ENCODE measurements around the gene STAMBPL1. TPM values are rescaled to one million over a fixed set of nuclear protein-coding genes. Genes with fewer than 3 reads are reported as not detected.

Gene STAMBPL1
- total RNA-seq, 1 experiment from 2014 or later: 0.54 TPM

DNA sequence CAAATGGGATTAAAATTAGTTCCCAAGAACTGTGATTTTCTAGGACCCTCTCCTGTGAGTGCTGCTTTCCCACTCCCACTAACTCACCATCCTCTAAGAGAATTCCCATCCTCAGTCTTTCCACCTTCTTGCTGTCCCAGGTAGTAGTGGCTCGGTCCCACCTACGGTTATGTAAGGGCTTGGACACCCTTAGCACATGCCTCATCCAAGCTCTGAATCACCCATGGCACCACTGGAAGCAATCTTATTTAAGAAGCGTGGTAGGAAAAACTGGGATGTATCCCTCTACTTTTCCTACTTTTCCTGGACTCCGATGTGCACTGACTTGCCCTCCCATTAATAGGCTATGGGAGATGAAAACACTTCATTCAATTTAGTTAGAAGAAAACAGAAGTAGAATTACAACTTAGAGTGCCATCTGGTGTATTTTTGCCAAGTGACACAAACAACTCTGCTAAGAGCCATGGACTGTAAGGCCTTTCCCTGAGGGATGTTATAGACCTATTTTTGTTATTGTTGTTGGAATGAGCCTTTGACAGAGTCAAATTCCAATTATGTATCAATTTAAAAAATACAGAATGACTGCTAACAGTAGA lies 14.7 kb upstream of the STAMBPL1 start:
- Histone ChIP-seq H3K36me3 (ENCODE audit: control insufficient read depth, insufficient read depth, low read length) (no peaks in the 10 kb centered on the region), H3K9me3 (no peaks in the 10 kb centered on the region), H3K4me3 (ENCODE audit: low read depth, low read length) (no peak overlapping the region), H3K27me3 (replicated peaks; ENCODE audit: control insufficient read depth, insufficient read depth, low read length) (no peaks in the 10 kb centered on the region), H3K4me1 (no peaks in the 10 kb centered on the region)
- ChIA-PET POLR2A (no interaction called here), CTCF (no interaction called here)
- H3K27me3 Mint-ChIP-seq (ENCODE audit: insufficient read depth, unreplicated experiment): peaks cover 16% of the 10 kb centered on the region
- H3K36me3 Mint-ChIP-seq (ENCODE audit: insufficient read depth, unreplicated experiment): no peaks in the 10 kb centered on the region
- BruUV-seq (replicated peaks): no TSS peak
- no peaks in the 10 kb centered on the region for H3K4me1 Mint-ChIP-seq (ENCODE audit: low read depth, unreplicated experiment)
- H3K9me3 Mint-ChIP-seq (ENCODE audit: unreplicated experiment): no peaks in the 10 kb centered on the region
- intact Hi-C loops (cut with micrococcal nuclease; ENCODE audit: unreplicated experiment): loop anchor here (1.0 kb wide), 1 partner anchor 30 kb away; no protein-coding TSS in a partner anchor
- H3K27ac Mint-ChIP-seq (ENCODE audit: unreplicated experiment): no peak overlapping the region
- TF ChIP-seq, protein P1, sequence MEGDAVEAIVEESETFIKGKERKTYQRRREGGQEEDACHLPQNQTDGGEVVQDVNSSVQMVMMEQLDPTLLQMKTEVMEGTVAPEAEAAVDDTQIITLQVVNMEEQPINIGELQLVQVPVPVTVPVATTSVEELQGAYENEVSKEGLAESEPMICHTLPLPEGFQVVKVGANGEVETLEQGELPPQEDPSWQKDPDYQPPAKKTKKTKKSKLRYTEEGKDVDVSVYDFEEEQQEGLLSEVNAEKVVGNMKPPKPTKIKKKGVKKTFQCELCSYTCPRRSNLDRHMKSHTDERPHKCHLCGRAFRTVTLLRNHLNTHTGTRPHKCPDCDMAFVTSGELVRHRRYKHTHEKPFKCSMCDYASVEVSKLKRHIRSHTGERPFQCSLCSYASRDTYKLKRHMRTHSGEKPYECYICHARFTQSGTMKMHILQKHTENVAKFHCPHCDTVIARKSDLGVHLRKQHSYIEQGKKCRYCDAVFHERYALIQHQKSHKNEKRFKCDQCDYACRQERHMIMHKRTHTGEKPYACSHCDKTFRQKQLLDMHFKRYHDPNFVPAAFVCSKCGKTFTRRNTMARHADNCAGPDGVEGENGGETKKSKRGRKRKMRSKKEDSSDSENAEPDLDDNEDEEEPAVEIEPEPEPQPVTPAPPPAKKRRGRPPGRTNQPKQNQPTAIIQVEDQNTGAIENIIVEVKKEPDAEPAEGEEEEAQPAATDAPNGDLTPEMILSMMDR (IDR thresholded peaks at IDR 0.05; ENCODE audit: insufficient read depth in 1 of 2, low read depth in 1 of 2, low read length in 1 of 2, severe bottlenecking in 1 of 2, unreplicated experiment in 1 of 2): no peak
- DNase-seq: no peak
- no peak overlapping the region for H3K4me3 Mint-ChIP-seq (ENCODE audit: unreplicated experiment)

DNA sequence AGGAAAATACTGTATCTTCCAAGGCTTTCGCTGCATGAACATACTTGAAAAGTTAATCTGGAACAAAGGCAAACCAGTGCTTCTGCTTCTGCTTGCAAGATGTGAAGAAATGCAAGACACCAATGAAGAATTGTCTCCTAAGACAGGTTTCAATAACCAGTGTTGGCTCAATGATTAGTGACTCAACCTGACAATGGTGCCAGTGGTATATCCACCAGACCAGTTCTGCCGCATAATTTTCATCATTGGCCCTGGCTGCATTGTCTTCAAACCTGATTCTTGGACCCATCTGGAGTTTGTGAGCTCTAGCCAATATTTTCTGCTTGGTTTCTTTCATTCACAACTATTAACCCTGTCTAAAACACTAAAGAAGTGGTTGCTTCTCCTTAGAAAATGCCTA lies 13.6 kb upstream of the STAMBPL1 start:
- Histone ChIP-seq H3K36me3 (ENCODE audit: control insufficient read depth, insufficient read depth, low read length) (no peaks in the 10 kb centered on the region), H3K4me1 (no peaks in the 10 kb centered on the region), H3K27me3 (replicated peaks; ENCODE audit: control insufficient read depth, insufficient read depth, low read length) (no peaks in the 10 kb centered on the region), H3K9me3 (no peaks in the 10 kb centered on the region), H3K4me3 (ENCODE audit: low read depth, low read length) (no peak overlapping the region)
- H3K4me3 Mint-ChIP-seq (ENCODE audit: unreplicated experiment): no peak overlapping the region
- no TSS peak for BruUV-seq (replicated peaks)
- H3K27me3 Mint-ChIP-seq (ENCODE audit: insufficient read depth, unreplicated experiment): peaks cover 16% of the 10 kb centered on the region
- H3K9me3 Mint-ChIP-seq (ENCODE audit: unreplicated experiment): no peaks in the 10 kb centered on the region
- TF ChIP-seq, protein P1 (IDR thresholded peaks at IDR 0.05; ENCODE audit: insufficient read depth in 1 of 2, low read depth in 1 of 2, low read length in 1 of 2, severe bottlenecking in 1 of 2, unreplicated experiment in 1 of 2): no peak
- intact Hi-C loops (cut with micrococcal nuclease; ENCODE audit: unreplicated experiment): no loop called here
- no peak for DNase-seq
- ChIA-PET CTCF (no interaction called here), POLR2A (no interaction called here)
- H3K36me3 Mint-ChIP-seq (ENCODE audit: insufficient read depth, unreplicated experiment): no peaks in the 10 kb centered on the region
- H3K4me1 Mint-ChIP-seq (ENCODE audit: low read depth, unreplicated experiment): no peaks in the 10 kb centered on the region
- H3K27ac Mint-ChIP-seq (ENCODE audit: unreplicated experiment): no peak overlapping the region

DNA sequence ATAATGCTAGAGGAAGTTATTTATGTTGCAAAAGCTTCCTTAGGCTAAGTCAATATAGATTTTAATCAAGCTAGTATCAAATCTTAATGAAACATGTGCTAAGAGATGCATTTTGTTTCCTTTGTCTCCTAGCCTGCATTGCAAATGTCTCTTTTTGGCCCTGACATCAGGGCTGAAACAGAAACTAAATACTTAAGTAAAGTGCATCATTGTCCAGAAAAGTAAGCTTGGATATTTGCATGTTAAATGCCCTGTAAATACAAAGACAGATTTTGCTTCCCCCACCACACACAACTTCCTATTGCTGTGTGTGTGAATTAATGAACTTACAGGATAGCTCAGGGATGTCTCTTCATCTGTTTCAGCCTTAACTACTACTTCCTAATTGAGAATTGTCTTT lies 10.0 kb upstream of the STAMBPL1 start:
- Histone ChIP-seq H3K36me3 (ENCODE audit: control insufficient read depth, insufficient read depth, low read length) (no peaks in the 10 kb centered on the region), H3K4me1 (no peaks in the 10 kb centered on the region), H3K27me3 (replicated peaks; ENCODE audit: control insufficient read depth, insufficient read depth, low read length) (no peaks in the 10 kb centered on the region), H3K4me3 (ENCODE audit: low read depth, low read length) (no peak overlapping the region), H3K9me3 (no peaks in the 10 kb centered on the region)
- no peak overlapping the region for H3K27ac Mint-ChIP-seq (ENCODE audit: unreplicated experiment)
- no peaks in the 10 kb centered on the region for H3K4me1 Mint-ChIP-seq (ENCODE audit: low read depth, unreplicated experiment)
- H3K27me3 Mint-ChIP-seq (ENCODE audit: insufficient read depth, unreplicated experiment): peaks cover 4% of the 10 kb centered on the region
- TF ChIP-seq, protein P1 (IDR thresholded peaks at IDR 0.05; ENCODE audit: insufficient read depth in 1 of 2, low read depth in 1 of 2, low read length in 1 of 2, severe bottlenecking in 1 of 2, unreplicated experiment in 1 of 2): no peak
- H3K4me3 Mint-ChIP-seq (ENCODE audit: unreplicated experiment): no peak overlapping the region
- no peaks in the 10 kb centered on the region for H3K36me3 Mint-ChIP-seq (ENCODE audit: insufficient read depth, unreplicated experiment)
- no peaks in the 10 kb centered on the region for H3K9me3 Mint-ChIP-seq (ENCODE audit: unreplicated experiment)
- intact Hi-C loops (cut with micrococcal nuclease; ENCODE audit: unreplicated experiment): no loop called here
- no peak for DNase-seq
- POLR2A ChIA-PET: no interaction called here
- CTCF ChIA-PET: no interaction called here
- no TSS peak for BruUV-seq (replicated peaks)

Data from Caco-2 (cell line).